Lower leg skin (tissue), 4 donors: Measurements from ENCODE around the gene MTARC1. TPM values are rescaled to one million over a fixed set of nuclear protein-coding genes. Genes with fewer than 3 reads are reported as not detected.

Source experiments
- DNase-seq, 2 donors: peaks; one replicate each; pipeline ENCODE4 v3.0.0-alpha.2; 2019; ENCODE audit warnings: low spot score in 2 of 2
- H3K4me3 ChIP-seq: fragments of 200-600 bp; sonication (generic); 2 replicates; pipeline ENCODE4 v1.5.1; 2017; ENCODE audit warnings: mild to moderate bottlenecking, low read depth; ENCODE audit not compliant: poor library complexity, severe bottlenecking
- CTCF ChIP-seq, 3 donors: fragments of 450-650 bp; IDR thresholded peaks; one replicate each; pipeline ENCODE4 v1.5.1; 2016; ENCODE audit warnings: antibody characterized with exemption in 3 of 3, mild to moderate bottlenecking in 3 of 3, moderate library complexity in 2 of 3
- POLR2A ChIP-seq, 2 donors: fragments of 450-650 bp; IDR thresholded peaks; one replicate each; pipeline ENCODE4 v1.6.1; 2016 to 2017; ENCODE audit warnings: antibody characterized with exemption in 2 of 2, mild to moderate bottlenecking in 1 of 2, moderate library complexity in 1 of 2
- WGBS, 2 donors: methylation state at CpG; one replicate each; pipeline ENCODE4 v1.1.5; 2018; 5-methylcytosine and 5-hydroxymethylcytosine counted together
- intact Hi-C: fragments of 100-400 bp; cut with DNase I; formaldehyde crosslinking; loops from one replicate; pipeline ENCODE4 v1.15.0; 2023; ENCODE audit warnings: low total_unique reads
- total RNA-seq, 4 donors: library from RNA; depleted of rRNA; stranded (reverse); fragments of >200 nt; gene quantifications; one replicate each; pipeline ENCODE4 v1.1.0, GENCODE V29; 2016

Gene MTARC1
- 1 to 10 TPM; 1.9 to 3.9 (median 2.4) TPM for total RNA-seq

GRCh38 chr1:220786337-220787068 is at the start of gene MTARC1:
Gene MTARC1, plus strand, starts transcription at chr1:220786913. Its CDS starts 32 bp downstream, at chr1:220786945.
- WGBS, 2 donors: 18 to 34% methylated on average over 21 to 22 of the region's 56 CpGs
- DNase-seq: no peak
- H3K4me3 ChIP-seq: peak within 1 kb of the TSS; percentile 46
- no peak for TF ChIP-seq POLR2A (IDR thresholded peaks at IDR 0.05)
- no peak for TF ChIP-seq CTCF (IDR thresholded peaks at IDR 0.05)
- intact Hi-C loops: no loop called here

GRCh38 chr1:220741349-220741748 is 45.4 kb upstream of the MTARC1 start:
- TF ChIP-seq CTCF (IDR thresholded peaks at IDR 0.05): no peak
- TF ChIP-seq POLR2A (IDR thresholded peaks at IDR 0.05): no peak
- WGBS, 2 donors: 72 to 76% methylated on average over 2 of the region's 2 CpGs
- DNase-seq: no peak
- H3K4me3 ChIP-seq: no peak overlapping the region
- intact Hi-C loops: no loop called here

- no peak for DNase-seq
- no peak overlapping the region for H3K4me3 ChIP-seq
- TF ChIP-seq POLR2A (IDR thresholded peaks at IDR 0.05) (no peak), CTCF (IDR thresholded peaks at IDR 0.05) (no peak)
- intact Hi-C loops: no loop called here
- 100% methylated on average over 1 of the region's 1 CpG for WGBS, 2 donors
These were observed 44.9 kb upstream of the MTARC1 start for GRCh38 chr1:220741825-220742224.

GRCh38 chr1:220742520-220742919 is 44.2 kb upstream of the MTARC1 start:
- no peak overlapping the region for H3K4me3 ChIP-seq
- TF ChIP-seq CTCF (IDR thresholded peaks at IDR 0.05) (no peak), POLR2A (IDR thresholded peaks at IDR 0.05) (no peak)
- no peak for DNase-seq
- WGBS, 2 donors: 89 to 93% methylated on average over 3 of the region's 3 CpGs
- intact Hi-C loops: no loop called here

- no peak overlapping the region for H3K4me3 ChIP-seq
- intact Hi-C loops: no loop called here
- DNase-seq: no peak
- no peak for TF ChIP-seq POLR2A (IDR thresholded peaks at IDR 0.05)
- TF ChIP-seq CTCF (IDR thresholded peaks at IDR 0.05): no peak
- WGBS, 2 donors: 74 to 100% methylated on average over 3 of the region's 3 CpGs
These were observed 39.9 kb upstream of the MTARC1 start for GRCh38 chr1:220746851-220747250.
